Common myeloid progenitor, CD34-positive (primary cell): Measurements from ENCODE around the gene FGF9. TPM values are rescaled to one million over a fixed set of nuclear protein-coding genes. Genes with fewer than 3 reads are reported as not detected.

ENCODE experiments used
- CTCF ChIA-PET: fragments of 350-600 bp; sonication (Branson Sonifier 250); formaldehyde crosslinking; loops from one replicate; lab custom pipeline; 2021; ENCODE audit warnings: antibody characterized with exemption; lab: Charles Lee
- POLR2A ChIA-PET: fragments of 350-600 bp; sonication (Branson Sonifier 250); formaldehyde crosslinking; loops from one replicate; lab custom pipeline; 2021; ENCODE audit warnings: antibody characterized with exemption; lab: Charles Lee
- DNase-seq, 3 donors: peaks; one replicate each; pipeline versions ENCODE4 v3.0.0 to v3.0.0-alpha.2; 2013
- H3K27ac ChIP-seq, 2 experiments: 1 replicate in 1 of 2; 2 replicates in 1 of 2; pipeline ENCODE4 v1.7.0; 2013; ENCODE audit warnings: inconsistent platforms in 2 of 2, low read length in 2 of 2, mild to moderate bottlenecking in 2 of 2, low read depth in 1 of 2, moderate library complexity in 1 of 2; ENCODE audit not compliant: severe bottlenecking in 2 of 2, insufficient read depth in 1 of 2, poor library complexity in 1 of 2
- H3K27me3 ChIP-seq, 5 experiments: replicated peaks in 2 of 5; 1 replicate in 3 of 5; 2 replicates in 2 of 5; pipeline versions ENCODE4 v1.6.1 to v1.7.0; 2013; ENCODE audit warnings: low read length in 4 of 5, mild to moderate bottlenecking in 2 of 5, moderate library complexity in 2 of 5, inconsistent platforms in 1 of 5; ENCODE audit not compliant: insufficient read depth in 5 of 5, control insufficient read depth in 4 of 5
- H3K36me3 ChIP-seq, 4 experiments: 1 replicate in 2 of 4; 2 replicates in 2 of 4; pipeline versions ENCODE4 v1.6.1 to v1.7.0; 2013; ENCODE audit warnings: low read length in 3 of 4, control low read depth in 1 of 4, mild to moderate bottlenecking in 1 of 4; ENCODE audit not compliant: control insufficient read depth in 4 of 4, insufficient read depth in 4 of 4
- H3K4me1 ChIP-seq, 4 experiments: 1 replicate in 3 of 4; 2 replicates in 1 of 4; pipeline versions ENCODE4 v1.6.1 to v1.7.1; 2013; ENCODE audit warnings: low read length in 3 of 4, mild to moderate bottlenecking in 3 of 4, control low read depth in 1 of 4, inconsistent platforms in 1 of 4, moderate library complexity in 1 of 4; ENCODE audit not compliant: control insufficient read depth in 4 of 4, insufficient read depth in 4 of 4; ENCODE audit errors: control extremely low read depth in 1 of 4
- H3K4me3 ChIP-seq, 7 experiments: 1 replicate in 4 of 7; 2 replicates in 3 of 7; pipeline versions ENCODE4 v1.5.1 to v1.7.0; 2013; ENCODE audit warnings: mild to moderate bottlenecking in 7 of 7, low read length in 6 of 7, moderate library complexity in 6 of 7, inconsistent platforms in 2 of 7, low read depth in 2 of 7, control low read depth in 1 of 7; ENCODE audit not compliant: insufficient read depth in 4 of 7, control insufficient read depth in 1 of 7; ENCODE audit errors: extremely low read depth in 1 of 7
- H3K9me3 ChIP-seq, 5 experiments: 1 replicate in 4 of 5; 2 replicates in 1 of 5; pipeline versions ENCODE4 v1.6.1 to v1.7.1; 2013; ENCODE audit warnings: low read length in 4 of 5, mild to moderate bottlenecking in 2 of 5, inconsistent platforms in 1 of 5, low read depth in 1 of 5, moderate library complexity in 1 of 5; ENCODE audit not compliant: control insufficient read depth in 4 of 5, insufficient read depth in 2 of 5; ENCODE audit errors: control extremely low read depth in 1 of 5
- WGBS: methylation state at CpG from one replicate; pipeline ENCODE4 v1.1.5; 2013; ENCODE audit not compliant: insufficient coverage; 5-methylcytosine and 5-hydroxymethylcytosine counted together
- polyA plus RNA-seq: library from polyadenylated mRNA; unstranded; fragments of 120-200 nt; gene quantifications from one replicate; pipeline ENCODE4 v1.2.1, GENCODE V29; 2013

The FGF9 gene
- 0.09 TPM for polyA plus RNA-seq

- DNase-seq = peak; percentile 77 to 91 (median 88)
- peak within 1 kb of the TSS; percentile 29 to 84 (median 71) for H3K4me3 ChIP-seq
- H3K4me1 ChIP-seq = peaks cover 7 to 66% (median 54%) of the 10 kb centered on the region in 4 experiments
- H3K9me3 ChIP-seq = no peaks in the 10 kb centered on the region
- under 1% methylated on average over 45 of the region's 62 CpGs for WGBS
- H3K36me3 ChIP-seq = no peaks in the 10 kb centered on the region
- no peak within 1 kb of the TSS for H3K27ac ChIP-seq
- ChIA-PET POLR2A (no interaction called here), CTCF (no interaction called here)
- H3K27me3 ChIP-seq = peaks cover 20 to 67% (median 48%) of the 10 kb centered on the region in 5 experiments
Measured at GRCh38 chr13:21670883-21671619, at the start of gene FGF9. Gene FGF9, plus strand, starts transcription at chr13:21671073. Its CDS starts 840 bp downstream, at chr13:21671913.

- Histone ChIP-seq H3K27me3 (no peaks in the 10 kb centered on the region), H3K36me3 (no peaks in the 10 kb centered on the region), H3K4me1 (no peaks in the 10 kb centered on the region), H3K4me3 (no peak overlapping the region), H3K27ac (no peak overlapping the region), H3K9me3 (no peaks in the 10 kb centered on the region)
- ChIA-PET POLR2A (interaction anchor here (1.2 kb wide), 1 partner anchor 11 kb away, joined by 6 read pairs; no protein-coding TSS in a partner anchor), CTCF (interaction anchor here (1.1 to 2.4 kb wide), 2 partner anchors 13 to 39 kb away, joined by 3 to 7 read pairs; no protein-coding TSS in a partner anchor)
- 69% methylated on average over 3 of the region's 8 CpGs for WGBS
- DNase-seq = peak; percentile 26 to 62 (median 61)
Measured at GRCh38 chr13:21625366-21625765, 45.5 kb upstream of the FGF9 start.

GRCh38 chr13:21632196-21632595 lies 38.7 kb upstream of the FGF9 start:
- no peaks in the 10 kb centered on the region for H3K36me3 ChIP-seq
- no peak overlapping the region for H3K27ac ChIP-seq
- H3K27me3 ChIP-seq = peaks cover 0 to 2% (median 0%) of the 10 kb centered on the region in 5 experiments
- no peaks in the 10 kb centered on the region for H3K4me1 ChIP-seq
- peaks cover 0 to 8% (median 0%) of the 10 kb centered on the region in 5 experiments for H3K9me3 ChIP-seq
- H3K4me3 ChIP-seq = no peak overlapping the region
- CTCF ChIA-PET = no interaction called here
- POLR2A ChIA-PET = no interaction called here
- DNase-seq = no peak

GRCh38 chr13:21636656-21637055 lies 34.2 kb upstream of the FGF9 start:
- peaks cover 0 to 6% (median 0%) of the 10 kb centered on the region in 5 experiments for H3K27me3 ChIP-seq
- no peak overlapping the region for H3K4me3 ChIP-seq
- no peaks in the 10 kb centered on the region for H3K36me3 ChIP-seq
- peaks cover 0 to 5% (median 0%) of the 10 kb centered on the region in 5 experiments for H3K9me3 ChIP-seq
- ChIA-PET CTCF (interaction anchor here (0.8 to 1.7 kb wide), 3 partner anchors 20 to 640 kb away, joined by 3 to 6 read pairs (median 3); no protein-coding TSS in a partner anchor), POLR2A (interaction anchor here (1.0 kb wide), 1 partner anchor 12 kb away, joined by 6 read pairs; no protein-coding TSS in a partner anchor)
- WGBS = 89% methylated on average over 3 of the region's 3 CpGs
- peaks cover 0 to 2% (median 0%) of the 10 kb centered on the region in 4 experiments for H3K4me1 ChIP-seq
- no peak overlapping the region for H3K27ac ChIP-seq
- DNase-seq = no peak

- 47% methylated on average over 6 of the region's 13 CpGs for WGBS
Measured at GRCh38 chr13:21637296-21637695, 33.6 kb upstream of the FGF9 start.

GRCh38 chr13:21638319-21639282 lies 32.3 kb upstream of the FGF9 start:
- DNase-seq = peak; percentile 30 to 58 (median 45)
- H3K27me3 ChIP-seq = peaks cover 0 to 7% (median 2%) of the 10 kb centered on the region in 5 experiments
- no peak overlapping the region for H3K4me3 ChIP-seq
- H3K9me3 ChIP-seq = no peaks in the 10 kb centered on the region
- H3K27ac ChIP-seq = no peak overlapping the region
- H3K36me3 ChIP-seq = no peaks in the 10 kb centered on the region
- 100% methylated on average over 2 of the region's 6 CpGs for WGBS
- H3K4me1 ChIP-seq = peaks cover 0 to 2% (median 0%) of the 10 kb centered on the region in 4 experiments
- CTCF ChIA-PET = interaction anchor here (0.6 to 2.1 kb wide), 13 partner anchors 8 to 1728 kb away, joined by 3 to 8 read pairs (median 5); no protein-coding TSS in a partner anchor
- POLR2A ChIA-PET = interaction anchor here (0.6 kb wide), 1 partner anchor 30 kb away, joined by 3 read pairs; no protein-coding TSS in a partner anchor

More at GRCh38 chr13:21637296-21637695, 33.6 kb upstream of the FGF9 start:
- DNase-seq = peak in 2 of 3 donors; percentile 53 to 79
- H3K27ac ChIP-seq = no peak overlapping the region
- H3K4me3 ChIP-seq = peak overlapping the region in 1 of 7 experiments; percentile 10
- peaks cover 0 to 2% (median 0%) of the 10 kb centered on the region in 4 experiments for H3K4me1 ChIP-seq
- POLR2A ChIA-PET = interaction anchor here (1.0 kb wide), 1 partner anchor 12 kb away, joined by 6 read pairs; no protein-coding TSS in a partner anchor
- no peaks in the 10 kb centered on the region for H3K9me3 ChIP-seq
- peaks cover 0 to 7% (median 2%) of the 10 kb centered on the region in 5 experiments for H3K27me3 ChIP-seq
- no peaks in the 10 kb centered on the region for H3K36me3 ChIP-seq
- CTCF ChIA-PET = interaction anchor here (0.7 to 2.1 kb wide), 14 partner anchors 9 to 639 kb away, joined by 3 to 8 read pairs (median 4); no protein-coding TSS in a partner anchor
